Stomach (tissue), 9 donors: ENCODE results near the gene PEX26. TPM values are rescaled to one million over a fixed set of nuclear protein-coding genes. Genes with fewer than 3 reads are reported as not detected.

Source experiments
- DNase-seq, 2 donors: peaks; one replicate each; pipeline versions ENCODE4 v3.0.0 to v3.0.0-alpha.2; 2013 to 2019
- H3K27ac ChIP-seq, 5 donors: fragments of 200-600 bp in 4 of 5; sonication (generic) in 4 of 5; one replicate each; pipeline ENCODE4 v1.5.1; 2013 to 2019; ENCODE audit warnings: mild to moderate bottlenecking in 1 of 5, moderate library complexity in 1 of 5
- H3K27me3 ChIP-seq, 3 donors: fragments of 200-600 bp; sonication (generic); one replicate each; pipeline ENCODE4 v1.5.1; 2017 to 2019; ENCODE audit warnings: mixed run types in 1 of 3
- H3K36me3 ChIP-seq, 4 donors: fragments of 200-600 bp; sonication (generic); 1 replicate in 3 of 4; 2 replicates in 1 of 4; pipeline ENCODE4 v1.5.1; 2016 to 2019
- H3K4me1 ChIP-seq, 4 donors: fragments of 200-600 bp; sonication (generic); one replicate each; pipeline ENCODE4 v1.5.1; 2016 to 2019
- H3K4me3 ChIP-seq, 4 donors: fragments of 200-600 bp; sonication (generic) in 3 of 4; one replicate each; pipeline ENCODE4 v1.5.1; 2016 to 2019; ENCODE audit warnings: mild to moderate bottlenecking in 1 of 4
- H3K9me3 ChIP-seq, 4 donors: fragments of 200-600 bp; sonication (generic); one replicate each; pipeline ENCODE4 v1.5.1; 2016 to 2019
- EP300 ChIP-seq: sonication (generic); formaldehyde crosslinking; IDR thresholded peaks from one replicate; pipeline ENCODE4 v1.6.1; 2017; ENCODE audit warnings: antibody characterized with exemption
- POLR2A ChIP-seq, 4 donors: fragments of 450-650 bp; IDR thresholded peaks; one replicate each; pipeline ENCODE4 v1.6.1; 2016; ENCODE audit warnings: antibody characterized with exemption in 4 of 4, control low read depth in 2 of 4, mild to moderate bottlenecking in 1 of 4, moderate library complexity in 1 of 4
- POLR2AphosphoS5 ChIP-seq, 3 donors: sonication (generic); formaldehyde crosslinking; IDR thresholded peaks; one replicate each; pipeline ENCODE4 v1.6.1; 2016; ENCODE audit warnings: antibody characterized with exemption in 3 of 3
- WGBS, 5 donors: extraction: QIAGEN DNeasy Blood & Tissue Kit in 3 of 5; methylation state at CpG; one replicate each; pipeline versions ENCODE4 v1.1.5 to v1.1.7; 2013 to 2018; 5-methylcytosine and 5-hydroxymethylcytosine counted together
- intact Hi-C: fragments of 100-400 bp; cut with DNase I; formaldehyde crosslinking; loops from one replicate; pipeline ENCODE4 v1.15.1; 2023; ENCODE audit warnings: low total_unique reads
- polyA plus RNA-seq, 3 donors: library from polyadenylated mRNA; stranded (reverse); fragments of 200-250 nt; gene quantifications; one replicate each; pipeline ENCODE4 v1.2.3, GENCODE V29; 2013
- total RNA-seq, 5 donors: library from RNA; depleted of rRNA; stranded (reverse); fragments of >200 nt; gene quantifications; one replicate each; pipeline versions ENCODE4 v1.1.0 to v1.2.3, GENCODE V29; 2014 to 2016
- TF ChIP-seq, protein P1 (sequence below), 7 experiments: fragments of 450-650 bp in 4 of 7; fragments of 200-600 bp in 3 of 7; sonication (generic) in 3 of 7; IDR thresholded peaks; one replicate each; pipeline ENCODE4 v1.5.1; 2016 to 2019; ENCODE audit warnings: antibody characterized with exemption in 7 of 7, control low read depth in 2 of 7, mild to moderate bottlenecking in 1 of 7
- donor health status: healthy with polysubstance abuse.
- donor health status: Bipolar disorder and iron deficiency.
- donor health status: healthy.

PEX26 gene
- total and polyA plus RNA-seq, 8 donors, result 6.7 to 564 (median 16.5) TPM

DNA sequence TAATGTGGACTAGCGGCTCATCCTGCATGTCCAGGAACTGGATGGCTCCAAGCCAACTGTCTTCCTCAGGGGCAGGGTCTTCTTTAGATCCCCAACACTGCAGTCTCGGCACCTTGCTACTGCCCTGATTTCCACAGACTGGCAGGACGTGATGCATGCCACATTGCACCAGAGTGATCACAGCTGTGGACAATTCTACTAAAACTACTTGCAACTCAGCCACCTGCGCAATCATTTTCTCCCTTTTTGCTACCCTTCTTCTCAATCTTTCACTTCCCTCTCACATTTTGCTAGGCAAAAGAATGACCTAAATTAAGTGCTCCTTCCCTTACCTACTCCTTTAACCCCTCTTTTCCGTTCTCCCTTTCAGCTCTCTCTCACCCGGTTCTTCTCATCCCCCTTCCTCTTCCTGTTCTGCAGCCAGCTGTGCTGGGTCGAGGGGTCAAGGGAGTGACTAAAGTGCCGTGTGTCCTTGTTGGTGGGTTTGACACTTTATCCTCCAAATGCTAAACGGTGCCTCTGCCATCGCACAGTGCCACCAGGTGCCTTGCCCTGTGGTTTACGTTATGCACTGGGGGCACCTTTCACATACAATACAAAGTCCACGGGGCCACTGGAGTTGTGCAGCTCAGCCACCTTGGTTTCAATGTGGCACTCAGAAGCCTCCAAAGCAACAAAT is 11.5 kb upstream of the PEX26 start:
- DNase-seq, result peak in 1 of 2 donors; percentile 60
- Histone ChIP-seq H3K27ac (peak overlapping the region in 2 of 5 donors; percentile 26 to 87), H3K4me3 (no peak overlapping the region), H3K27me3 (peaks cover 0 to 12% (median 0%) of the 10 kb centered on the region in 3 donors), H3K4me1 (peaks cover 0 to 37% (median 16%) of the 10 kb centered on the region in 4 donors), H3K9me3 (no peaks in the 10 kb centered on the region), H3K36me3 (no peaks in the 10 kb centered on the region)
- no peak for TF ChIP-seq POLR2A (IDR thresholded peaks at IDR 0.05)
- TF ChIP-seq POLR2AphosphoS5 (IDR thresholded peaks at IDR 0.05), result no peak
- no peak for TF ChIP-seq EP300
- TF ChIP-seq, protein P1, sequence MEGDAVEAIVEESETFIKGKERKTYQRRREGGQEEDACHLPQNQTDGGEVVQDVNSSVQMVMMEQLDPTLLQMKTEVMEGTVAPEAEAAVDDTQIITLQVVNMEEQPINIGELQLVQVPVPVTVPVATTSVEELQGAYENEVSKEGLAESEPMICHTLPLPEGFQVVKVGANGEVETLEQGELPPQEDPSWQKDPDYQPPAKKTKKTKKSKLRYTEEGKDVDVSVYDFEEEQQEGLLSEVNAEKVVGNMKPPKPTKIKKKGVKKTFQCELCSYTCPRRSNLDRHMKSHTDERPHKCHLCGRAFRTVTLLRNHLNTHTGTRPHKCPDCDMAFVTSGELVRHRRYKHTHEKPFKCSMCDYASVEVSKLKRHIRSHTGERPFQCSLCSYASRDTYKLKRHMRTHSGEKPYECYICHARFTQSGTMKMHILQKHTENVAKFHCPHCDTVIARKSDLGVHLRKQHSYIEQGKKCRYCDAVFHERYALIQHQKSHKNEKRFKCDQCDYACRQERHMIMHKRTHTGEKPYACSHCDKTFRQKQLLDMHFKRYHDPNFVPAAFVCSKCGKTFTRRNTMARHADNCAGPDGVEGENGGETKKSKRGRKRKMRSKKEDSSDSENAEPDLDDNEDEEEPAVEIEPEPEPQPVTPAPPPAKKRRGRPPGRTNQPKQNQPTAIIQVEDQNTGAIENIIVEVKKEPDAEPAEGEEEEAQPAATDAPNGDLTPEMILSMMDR (IDR thresholded peaks at IDR 0.05), result no peak
- WGBS, 5 donors, result 38 to 45% (median 42%) methylated on average over 12 of the region's 12 CpGs
- intact Hi-C loops, result no loop called here

DNA sequence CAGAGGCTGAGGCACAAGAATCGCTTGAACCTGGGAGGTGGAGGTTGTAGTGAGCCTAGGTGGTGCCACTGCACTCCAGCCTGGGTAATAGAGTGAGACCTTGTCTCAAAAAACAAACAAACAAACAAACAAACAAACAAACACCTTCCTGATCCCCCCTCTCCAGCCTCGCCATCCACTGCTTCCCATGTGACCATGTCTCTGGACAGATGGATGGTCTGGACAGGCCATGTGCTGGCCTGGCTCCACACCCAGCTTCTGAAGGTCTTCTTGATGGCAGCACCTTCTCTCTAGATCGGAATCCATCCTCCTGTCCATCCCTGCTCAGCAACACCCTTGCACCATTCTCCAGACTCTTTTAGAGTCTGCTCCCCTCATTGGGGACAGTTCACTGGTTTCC is 10.7 kb upstream of the PEX26 start:
- Histone ChIP-seq H3K27ac (peak overlapping the region in 4 of 5 donors; percentile 54 to 87 (median 76)), H3K36me3 (no peaks in the 10 kb centered on the region), H3K4me1 (peaks cover 0 to 33% (median 12%) of the 10 kb centered on the region in 4 donors), H3K27me3 (peaks cover 0 to 12% (median 0%) of the 10 kb centered on the region in 3 donors), H3K9me3 (no peaks in the 10 kb centered on the region), H3K4me3 (no peak overlapping the region)
- 77 to 90% (median 88%) methylated on average over 3 of the region's 3 CpGs for WGBS, 5 donors
- TF ChIP-seq, protein P1 (IDR thresholded peaks at IDR 0.05), result no peak
- no peak for TF ChIP-seq EP300
- no peak for TF ChIP-seq POLR2A (IDR thresholded peaks at IDR 0.05)
- TF ChIP-seq POLR2AphosphoS5 (IDR thresholded peaks at IDR 0.05), result no peak
- intact Hi-C loops, result no loop called here
- no peak for DNase-seq

GRCh38 chr22:18067548-18068341 is 10.0 kb upstream of the PEX26 start:
- TF ChIP-seq POLR2AphosphoS5 (IDR thresholded peaks at IDR 0.05) (peak in 1 of 3 donors; percentile 12), EP300 (no peak)
- H3K4me3 ChIP-seq, result no peak overlapping the region
- no peaks in the 10 kb centered on the region for H3K9me3 ChIP-seq
- DNase-seq, result no peak
- peak overlapping the region in 4 of 5 donors; percentile 54 to 87 (median 76) for H3K27ac ChIP-seq
- intact Hi-C loops, result no loop called here
- H3K36me3 ChIP-seq, result no peaks in the 10 kb centered on the region
- H3K27me3 ChIP-seq, result peaks cover 0 to 12% (median 0%) of the 10 kb centered on the region in 3 donors
- peaks cover 0 to 31% (median 10%) of the 10 kb centered on the region in 4 donors for H3K4me1 ChIP-seq
- WGBS, 5 donors, result 49 to 68% (median 61%) methylated on average over 14 of the region's 14 CpGs

- Histone ChIP-seq H3K27me3 (peaks cover 0 to 12% (median 0%) of the 10 kb centered on the region in 3 donors), H3K4me1 (peaks cover 0 to 27% (median 8%) of the 10 kb centered on the region in 4 donors), H3K36me3 (no peaks in the 10 kb centered on the region), H3K27ac (peak overlapping the region in 4 of 5 donors; percentile 54 to 87 (median 76)), H3K4me3 (no peak overlapping the region), H3K9me3 (no peaks in the 10 kb centered on the region)
- DNase-seq, result peak in 1 of 2 donors; percentile 60
- TF ChIP-seq POLR2A (IDR thresholded peaks at IDR 0.05), result no peak
- TF ChIP-seq POLR2AphosphoS5 (IDR thresholded peaks at IDR 0.05), result peak in 2 of 3 donors; percentile 24 to 43
- no peak for TF ChIP-seq EP300
- intact Hi-C loops, result no loop called here
- 39 to 76% (median 66%) methylated on average over 3 of the region's 3 CpGs for WGBS, 5 donors
These were observed 9.3 kb upstream of the PEX26 start for GRCh38 chr22:18068381-18068988.

DNA sequence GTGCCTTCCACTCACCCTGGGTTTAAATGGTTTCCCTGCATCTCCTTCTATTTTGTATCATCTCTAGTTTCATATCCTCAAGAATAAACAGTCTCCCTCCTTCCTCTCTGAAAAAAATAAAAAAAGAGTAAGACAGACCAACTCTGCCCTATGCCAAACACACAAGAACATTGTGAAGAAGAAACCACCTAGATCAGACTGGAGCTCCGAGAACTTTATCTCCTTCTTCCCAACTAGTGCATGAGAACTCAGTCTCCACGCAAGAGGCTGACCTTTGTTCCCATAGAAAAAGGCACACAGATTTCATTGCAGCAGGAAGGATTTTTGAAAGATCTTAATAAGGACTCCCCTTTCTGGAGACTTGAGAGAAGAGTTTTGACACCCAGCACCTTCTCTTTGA is 8.7 kb upstream of the PEX26 start:
- 26 to 54% (median 44%) methylated on average over 2 of the region's 2 CpGs for WGBS, 5 donors

More for the DNA sequence above, 8.7 kb upstream of the PEX26 start:
- DNase-seq, result no peak
- TF ChIP-seq, protein P1 (IDR thresholded peaks at IDR 0.05), result no peak
- TF ChIP-seq POLR2AphosphoS5 (IDR thresholded peaks at IDR 0.05), result no peak
- no peak for TF ChIP-seq POLR2A (IDR thresholded peaks at IDR 0.05)
- TF ChIP-seq EP300, result no peak
- peaks cover 0 to 27% (median 8%) of the 10 kb centered on the region in 4 donors for H3K4me1 ChIP-seq
- peaks cover 0 to 12% (median 0%) of the 10 kb centered on the region in 3 donors for H3K27me3 ChIP-seq
- no peak overlapping the region for H3K4me3 ChIP-seq
- intact Hi-C loops, result no loop called here
- no peaks in the 10 kb centered on the region for H3K9me3 ChIP-seq
- peak overlapping the region in 3 of 5 donors; percentile 69 to 87 (median 83) for H3K27ac ChIP-seq
- no peaks in the 10 kb centered on the region for H3K36me3 ChIP-seq
